K562 (cell line): Measurements from ENCODE around the gene MPHOSPH9. TPM values are rescaled to one million over a fixed set of nuclear protein-coding genes. Genes with fewer than 3 reads are reported as not detected.

Experiments used
- ATAC-seq: fragments of 200-7000 bp; cut with Tn5 transposase; 3 replicates; pipeline ENCODE4 v1.9.1; 2020; ENCODE audit warnings: moderate library complexity
- BruUV-seq: library from RNA; stranded (reverse); fragments of 400-500 nt; replicated peaks from 2 replicates; lab custom pipeline; 2021; lab: Mats Ljungman, UMichigan
- CTCF ChIA-PET: fragments of 300-600 bp; formaldehyde crosslinking; extraction: SDS; loops from one replicate; lab custom pipeline; 2021; ENCODE audit warnings: low intra/inter-chr PET ratio; lab: Yijun Ruan, JAX
- POLR2A ChIA-PET: fragments of 300-600, 350-650 bp; sonication (Branson Sonifier 250); formaldehyde crosslinking; extraction: SDS; loops from one replicate; lab custom pipeline; 2021; ENCODE audit warnings: antibody characterized with exemption, inconsistent platforms; lab: Yijun Ruan, JAX
- DNase-seq, 4 experiments: peaks; one replicate each; pipeline versions ENCODE4 v3.0.0 to v3.0.0-alpha.2; 2011 to 2018; ENCODE audit warnings: low spot score in 3 of 4, mixed read lengths in 3 of 4; ENCODE audit errors: extremely low read depth in 1 of 4
- FAIRE-seq: peaks from 2 replicates; lab custom pipeline; 2011; peaks lifted over from hg19 to GRCh38; lab: Jason Lieb, UNC
- H2AFZ ChIP-seq: 2 replicates; pipeline ENCODE4 v1.6.0; 2011; ENCODE audit warnings: low read depth, low read length, control low read depth, inconsistent platforms
- H3K27ac ChIP-seq: fragments of 200-600 bp; 3 replicates; pipeline ENCODE4 v1.8.0; 2011; ENCODE audit warnings: low read depth, mild to moderate bottlenecking, control low read depth, inconsistent platforms, low read length, moderate library complexity, mixed read lengths; ENCODE audit errors: extremely low read depth
- H3K27me3 ChIP-seq, 2 experiments: fragments of 300-600 bp in 1 of 2; 2 replicates in 1 of 2; 3 replicates in 1 of 2; pipeline versions ENCODE4 v1.6.0 to v1.8.0; 2011; ENCODE audit warnings: inconsistent platforms in 2 of 2, low read length in 2 of 2, mild to moderate bottlenecking in 1 of 2, mixed read lengths in 1 of 2, moderate library complexity in 1 of 2; ENCODE audit not compliant: control insufficient read depth in 2 of 2, insufficient read depth in 2 of 2
- H3K36me3 ChIP-seq: fragments of 300-600 bp; 3 replicates; pipeline ENCODE4 v1.8.0; 2011; ENCODE audit warnings: mild to moderate bottlenecking, low read length, inconsistent platforms; ENCODE audit not compliant: control insufficient read depth, insufficient read depth
- H3K4me1 ChIP-seq, 2 experiments: fragments of 200-600 bp in 1 of 2; replicated peaks in 1 of 2; 2 replicates in 1 of 2; 3 replicates in 1 of 2; pipeline versions ENCODE4 v1.5.1 to v1.8.0; 2011; ENCODE audit warnings: inconsistent platforms in 2 of 2, low read length in 2 of 2, mild to moderate bottlenecking in 1 of 2, mixed read lengths in 1 of 2, moderate library complexity in 1 of 2; ENCODE audit not compliant: control insufficient read depth in 2 of 2, insufficient read depth in 2 of 2
- H3K4me2 ChIP-seq: 2 replicates; pipeline ENCODE4 v1.6.1; 2011; ENCODE audit warnings: low read length, control low read depth, inconsistent platforms, mixed read lengths; ENCODE audit not compliant: insufficient read depth
- H3K4me3 ChIP-seq: fragments of 200-600 bp; sonication (generic), shearing (Covaris generic); 2 replicates; pipeline ENCODE4 v1.5.1; 2016; ENCODE audit warnings: control low read depth, inconsistent platforms
- H3K79me2 ChIP-seq: fragments of 200-600 bp; 3 replicates; pipeline ENCODE4 v1.8.0; 2011; ENCODE audit warnings: low read length, inconsistent platforms; ENCODE audit not compliant: control insufficient read depth, insufficient read depth
- H3K9ac ChIP-seq, 2 experiments: 2 replicates each; pipeline versions ENCODE4 v1.6.0 to v1.6.1; 2011; ENCODE audit warnings: low read depth in 2 of 2, low read length in 2 of 2, control low read depth in 1 of 2, inconsistent platforms in 1 of 2, mild to moderate bottlenecking in 1 of 2, mixed read lengths in 1 of 2; ENCODE audit not compliant: insufficient read depth in 1 of 2
- H3K9me1 ChIP-seq: one replicate; pipeline ENCODE4 v1.6.0; 2011; ENCODE audit warnings: inconsistent platforms, mild to moderate bottlenecking, low read length, moderate library complexity; ENCODE audit not compliant: control insufficient read depth, insufficient read depth
- H3K9me3 ChIP-seq: replicated peaks from 2 replicates; pipeline ENCODE4 v1.5.1; 2011; ENCODE audit warnings: low read depth, low read length, inconsistent platforms; ENCODE audit not compliant: control insufficient read depth, insufficient read depth
- H4K20me1 ChIP-seq: replicated peaks from 2 replicates; pipeline ENCODE4 v1.6.1; 2011; ENCODE audit warnings: low read length, inconsistent platforms, mixed read lengths; ENCODE audit not compliant: control insufficient read depth, insufficient read depth
- BMI1 ChIP-seq: fragments of 150-350 bp; IDR thresholded peaks from 2 replicates; pipeline ENCODE4 v1.6.1; 2014; ENCODE audit warnings: low read length
- PHTF2 ChIP-seq: fragments of 250-450 bp; sonication (Bioruptor Pico); IDR thresholded peaks from 2 replicates; pipeline ENCODE4 v1.5.0; 2021; ENCODE audit warnings: mild to moderate bottlenecking
- POLR2A ChIP-seq: fragments of 450-650 bp; conservative IDR thresholded peaks from 2 replicates; pipeline ENCODE4 v1.6.1; 2016
- RFX1 ChIP-seq: fragments of 450-650 bp; IDR thresholded peaks from 2 replicates; pipeline ENCODE4 v1.6.1; 2016; ENCODE audit warnings: mild to moderate bottlenecking, moderate library complexity
- SMAD2 ChIP-seq: fragments of 150-350 bp; IDR thresholded peaks from 2 replicates; pipeline ENCODE4 v1.6.1; 2014; ENCODE audit warnings: low read depth, mild to moderate bottlenecking, low read length
- ZMIZ1 ChIP-seq, 2 experiments: fragments of 150-350 bp in 1 of 2; IDR thresholded peaks; 2 replicates each; pipeline ENCODE4 v1.6.1; 2012 to 2016; ENCODE audit warnings: low read depth in 2 of 2, low read length in 2 of 2, mild to moderate bottlenecking in 1 of 2, moderate library complexity in 1 of 2
- ZNF146 ChIP-seq: IDR thresholded peaks from one replicate; pipeline ENCODE4 v1.6.1; 2018; ENCODE audit warnings: missing compliant biosample characterization; ENCODE audit not compliant: unreplicated experiment
- ZNF41 ChIP-seq: fragments of 250-450 bp; sonication (Bioruptor Pico); conservative IDR thresholded peaks from 2 replicates; pipeline ENCODE4 v1.4.0; 2020; ENCODE audit warnings: mild to moderate bottlenecking
- WGBS: fragments of 100-300 bp; shearing (Covaris generic); methylation state at CpG from one replicate; pipeline ENCODE4 v1.1.6; 2016; ENCODE audit warnings: low coverage, mixed read lengths; ENCODE audit not compliant: insufficient coverage; ENCODE audit errors: missing lambda C conversion rate; 5-methylcytosine and 5-hydroxymethylcytosine counted together
- in situ Hi-C: fragments of 300-500 bp; cut with MboI; formaldehyde crosslinking; loops from 4 replicates; pipeline ENCODE4 v1.15.0; 2018; ENCODE audit warnings: inconsistent platforms, mixed read lengths
- intact Hi-C: fragments of 100-400 bp; cut with micrococcal nuclease; formaldehyde crosslinking; loops from 2 replicates; pipeline ENCODE4 v1.14.2; 2022
- polyA plus RNA-seq, 8 experiments: library from polyadenylated mRNA; depleted of rRNA in 4 of 8; stranded (reverse) in 5 of 8; unstranded in 3 of 8; fragments of >200 nt; fragmentation: Nextera tagmentation in 2 of 8; fragmentation: Illumina TruSeq in 1 of 8; extraction: Ambion mirVana in 2 of 8; extraction: Trizol in 1 of 8; gene quantifications; 2 replicates each; pipeline versions ENCODE4 v1.2.1 to v1.2.3, GENCODE V29; 2011 to 2014; ENCODE audit warnings: inconsistent platforms in 1 of 8, missing spikeins in 1 of 8
- total RNA-seq, 7 experiments: library from RNA; depleted of rRNA in 6 of 7; stranded (reverse); fragments of >200 nt in 6 of 7; fragmentation: Illumina TruSeq in 2 of 7; extraction: Trizol in 2 of 7; gene quantifications; 2 replicates each; pipeline versions ENCODE4 v1.2.1 to v1.2.3, GENCODE V29; 2011 to 2021; ENCODE audit warnings: low replicate concordance in 1 of 7

The MPHOSPH9 gene
- total and polyA plus RNA-seq, 9 of the 15 experiments (the other 6 are each of a cell fraction or from before 2014, with no cell fraction given) = 14.2 to 103 (median 54.5) TPM

- Histone ChIP-seq H3K36me3 (peaks cover 46% of the 10 kb centered on the region), H3K27me3 (no peaks in the 10 kb centered on the region), H3K79me2 (peaks cover 74% of the 10 kb centered on the region), H3K4me2 (no peak overlapping the region), H3K9me3 (0 out of 2 replicates have a peak, but pooled peaks cover 2% of the 10 kb centered on the region), H3K4me1 (peaks cover 3 to 4% of the 10 kb centered on the region in 2 experiments; a peak in 3 of 5 replicates), H2AFZ (no peak overlapping the region), H3K9ac (no peak overlapping the region), H3K9me1 (no peaks in the 10 kb centered on the region), H3K27ac (no peak overlapping the region)
- DNase-seq = no peak
- ChIA-PET POLR2A (interaction anchor here (1.2 to 3.4 kb wide), 2 partner anchors 10 to 11 kb away, joined by 4 to 28 read pairs; partner anchors contain the start of genes MPHOSPH9 and MTRFR), CTCF (no interaction called here)
- WGBS = 74% methylated on average over 7 of the region's 7 CpGs
- no peak; the same call in 2 of the 3 replicates for ATAC-seq
- FAIRE-seq = no peak
- TF ChIP-seq RFX1 (peak; percentile 82), SMAD2 (no peak), POLR2A (0 out of 2 replicates have a peak, but pooled peaks have one; percentile 12)
- TF ChIP-seq, all 486 proteins: peak for 2
- no TSS peak for BruUV-seq
- in situ Hi-C loops = no loop called here
- Histone ChIP-seq H4K20me1 (no peaks in the 10 kb centered on the region), H3K4me3 (no peak overlapping the region)
- intact Hi-C loops = no loop called here
Observed at GRCh38 chr12:123243671-123244262, 10.8 kb upstream of the MPHOSPH9 start.

DNA sequence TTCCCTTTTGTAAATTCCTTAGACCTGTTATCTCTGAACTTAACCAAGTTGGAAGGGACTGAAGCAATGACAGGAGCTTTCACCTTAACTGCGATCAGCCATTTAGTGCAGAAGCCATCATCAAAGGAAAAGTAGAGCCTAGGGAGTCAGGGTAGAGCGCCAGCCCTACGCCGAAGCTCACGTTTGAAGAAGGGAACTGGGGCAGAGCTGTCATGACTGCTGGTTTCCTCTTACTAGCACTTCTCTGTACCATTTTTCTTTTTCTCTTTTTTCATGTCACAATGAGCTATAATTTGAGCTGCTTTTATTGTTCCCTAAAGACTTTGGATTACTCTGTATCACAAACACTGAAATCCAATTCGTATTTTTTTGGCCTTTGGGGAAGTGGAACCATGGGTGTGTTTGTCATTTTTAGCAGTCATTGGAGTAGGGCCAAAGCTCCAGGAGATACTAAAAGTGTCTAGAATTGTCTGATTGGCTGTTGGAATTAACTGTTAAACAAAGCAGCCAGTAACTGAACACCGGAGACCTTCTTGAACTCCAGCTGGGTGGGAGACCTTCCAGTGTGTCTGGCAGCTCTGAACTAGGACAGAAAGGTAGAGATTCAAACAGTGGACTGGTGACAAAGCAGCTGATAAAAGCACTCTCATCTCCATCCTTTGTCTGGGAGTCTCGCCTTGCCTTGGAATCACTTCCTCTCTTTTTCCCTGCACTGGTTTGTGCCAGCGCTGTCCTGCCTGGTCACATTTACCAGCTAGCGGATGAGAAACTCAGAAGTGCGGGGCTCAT lies 9.4 kb upstream of the MPHOSPH9 start:
- H3K4me1 ChIP-seq = peaks cover 3 to 4% of the 10 kb centered on the region in 2 experiments; a peak in 3 of 5 replicates
- no peak for DNase-seq
- no peak for FAIRE-seq
- intact Hi-C loops = no loop called here
- H3K9ac ChIP-seq = no peak overlapping the region
- no peaks in the 10 kb centered on the region for H4K20me1 ChIP-seq
- H3K27ac ChIP-seq = no peak overlapping the region
- peaks cover 49% of the 10 kb centered on the region for H3K36me3 ChIP-seq
- CTCF ChIA-PET = no interaction called here
- no peak overlapping the region for H3K4me2 ChIP-seq
- H3K9me1 ChIP-seq = no peaks in the 10 kb centered on the region
- POLR2A ChIA-PET = interaction anchor here (0.6 to 3.4 kb wide), 6 partner anchors 9 to 216 kb away, joined by 3 to 28 read pairs (median 4); partner anchors contain the start of genes MPHOSPH9, MTRFR and SNRNP35
- WGBS = 65% methylated on average over 11 of the region's 11 CpGs
- peaks cover 75% of the 10 kb centered on the region for H3K79me2 ChIP-seq
- no peaks in the 10 kb centered on the region for H3K9me3 ChIP-seq
- ATAC-seq = no peak
- BruUV-seq = TSS peak; percentile 1
- TF ChIP-seq ZNF146 (CRISPR knock-in tag) (no peak), ZNF41 (CRISPR knock-in tag) (no peak), PHTF2 (CRISPR knock-in tag) (no peak), ZMIZ1 (IDR thresholded peaks at IDR 0.05; ENCODE audit: low read depth in 2 of 2, low read length in 2 of 2) (no peak), BMI1 (no peak)
- in situ Hi-C loops = no loop called here
- H3K27me3 ChIP-seq = no peaks in the 10 kb centered on the region
- no peak overlapping the region for H2AFZ ChIP-seq
- no peak overlapping the region for H3K4me3 ChIP-seq
